ENCODE results near the gene PNLIPRP1. TPM values are rescaled to one million over a fixed set of nuclear protein-coding genes. Genes with fewer than 3 reads are reported as not detected.

Gene PNLIPRP1
- total RNA-seq, 3 donors from 2014 or later (not counting 1 experiment from before 2014, with no cell fraction given): not detected

DNA sequence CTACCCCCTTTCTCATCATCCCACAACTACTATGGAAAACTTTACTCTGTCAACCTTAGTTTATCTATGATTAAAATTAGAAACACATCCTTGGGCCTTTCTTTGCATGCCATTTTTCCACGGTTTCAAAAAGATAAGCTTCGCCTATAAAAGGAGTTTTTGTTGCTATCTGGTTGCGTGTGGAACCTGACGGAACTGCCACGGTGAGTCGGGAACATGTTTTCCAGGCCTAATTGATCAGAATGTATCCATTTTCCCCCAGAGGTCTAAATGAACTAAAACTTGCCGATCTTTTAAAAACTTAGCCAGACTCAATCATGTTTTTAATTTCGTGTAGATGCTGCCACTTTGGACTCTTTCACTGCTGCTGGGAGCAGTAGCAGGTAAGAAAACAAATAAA, 45.0 kb upstream of the PNLIPRP1 start, which contains the start of gene PNLIP:
PNLIP (plus strand) TSS at position 176 of the 400 bp plus-strand sequence; CDS start at position 338, 162 bp downstream.
- Histone ChIP-seq H3K4me3 (ENCODE audit: low read length) (no peak within 1 kb of the TSS), H3K36me3 (ENCODE audit: control insufficient read depth, insufficient read depth, low read length) (no peaks in the 10 kb centered on the region), H3K4me1 (ENCODE audit: control insufficient read depth, insufficient read depth, low read length) (no peaks in the 10 kb centered on the region), H3K9me3 (ENCODE audit: control insufficient read depth, insufficient read depth, low read length) (no peaks in the 10 kb centered on the region), H3K27me3 (ENCODE audit: control insufficient read depth, insufficient read depth, low read length) (no peaks in the 10 kb centered on the region), H3K27ac (ENCODE audit: low read length) (no peak within 1 kb of the TSS)
- H3K27me3 Mint-ChIP-seq (ENCODE audit: low read depth in 2 of 2): no peaks in the 10 kb centered on the region
- 89% methylated on average over 8 of the region's 8 CpGs for WGBS (ENCODE audit: insufficient coverage)
- intact Hi-C loops (cut with micrococcal nuclease): no loop called here
- no peaks in the 10 kb centered on the region for H3K36me3 Mint-ChIP-seq
- H3K9me3 Mint-ChIP-seq: peaks cover 0 to 5% of the 10 kb centered on the region in 2 donors
- no peaks in the 10 kb centered on the region for H3K4me1 Mint-ChIP-seq
- no peak within 1 kb of the TSS for H3K27ac Mint-ChIP-seq
- H3K4me3 Mint-ChIP-seq: no peak within 1 kb of the TSS
- TF ChIP-seq, protein P1, sequence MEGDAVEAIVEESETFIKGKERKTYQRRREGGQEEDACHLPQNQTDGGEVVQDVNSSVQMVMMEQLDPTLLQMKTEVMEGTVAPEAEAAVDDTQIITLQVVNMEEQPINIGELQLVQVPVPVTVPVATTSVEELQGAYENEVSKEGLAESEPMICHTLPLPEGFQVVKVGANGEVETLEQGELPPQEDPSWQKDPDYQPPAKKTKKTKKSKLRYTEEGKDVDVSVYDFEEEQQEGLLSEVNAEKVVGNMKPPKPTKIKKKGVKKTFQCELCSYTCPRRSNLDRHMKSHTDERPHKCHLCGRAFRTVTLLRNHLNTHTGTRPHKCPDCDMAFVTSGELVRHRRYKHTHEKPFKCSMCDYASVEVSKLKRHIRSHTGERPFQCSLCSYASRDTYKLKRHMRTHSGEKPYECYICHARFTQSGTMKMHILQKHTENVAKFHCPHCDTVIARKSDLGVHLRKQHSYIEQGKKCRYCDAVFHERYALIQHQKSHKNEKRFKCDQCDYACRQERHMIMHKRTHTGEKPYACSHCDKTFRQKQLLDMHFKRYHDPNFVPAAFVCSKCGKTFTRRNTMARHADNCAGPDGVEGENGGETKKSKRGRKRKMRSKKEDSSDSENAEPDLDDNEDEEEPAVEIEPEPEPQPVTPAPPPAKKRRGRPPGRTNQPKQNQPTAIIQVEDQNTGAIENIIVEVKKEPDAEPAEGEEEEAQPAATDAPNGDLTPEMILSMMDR (IDR thresholded peaks at IDR 0.05): no peak
- ATAC-seq (no peak), DNase-seq (no peak)

DNA sequence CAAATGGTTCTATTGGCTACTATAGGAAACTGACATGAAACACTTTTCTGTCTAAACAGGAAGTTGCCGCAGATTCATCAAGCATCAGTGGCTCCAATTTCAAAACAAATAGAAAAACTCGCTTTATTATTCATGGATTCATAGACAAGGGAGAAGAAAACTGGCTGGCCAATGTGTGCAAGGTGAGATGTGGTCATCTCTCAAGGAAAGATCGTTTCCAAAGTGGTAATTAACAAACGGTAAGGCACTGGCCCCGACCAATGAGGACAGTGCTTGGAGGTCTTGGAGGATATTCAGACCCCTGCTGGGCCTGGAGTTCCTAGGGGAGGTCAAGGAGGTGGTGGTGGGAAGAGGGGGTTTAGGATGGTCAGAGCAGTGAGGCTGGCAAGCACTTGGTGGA, 42.5 kb upstream of the PNLIPRP1 start:
- intact Hi-C loops (cut with micrococcal nuclease): no loop called here
- Mint-ChIP-seq H3K27me3 (ENCODE audit: low read depth in 2 of 2) (no peaks in the 10 kb centered on the region), H3K9me3 (peaks cover 0 to 5% of the 10 kb centered on the region in 2 donors), H3K4me1 (no peaks in the 10 kb centered on the region), H3K36me3 (no peaks in the 10 kb centered on the region), H3K27ac (no peak overlapping the region), H3K4me3 (no peak overlapping the region)
- WGBS (ENCODE audit: insufficient coverage): 83% methylated on average over 5 of the region's 5 CpGs
- ATAC-seq (no peak), DNase-seq (no peak)
- no peak overlapping the region for H3K27ac ChIP-seq (ENCODE audit: low read length)
- no peak overlapping the region for H3K4me3 ChIP-seq (ENCODE audit: low read length)
- no peaks in the 10 kb centered on the region for H3K9me3 ChIP-seq (ENCODE audit: control insufficient read depth, insufficient read depth, low read length)
- H3K27me3 ChIP-seq (ENCODE audit: control insufficient read depth, insufficient read depth, low read length): no peaks in the 10 kb centered on the region
- H3K4me1 ChIP-seq (ENCODE audit: control insufficient read depth, insufficient read depth, low read length): no peaks in the 10 kb centered on the region
- TF ChIP-seq, protein P1 (IDR thresholded peaks at IDR 0.05): no peak
- H3K36me3 ChIP-seq (ENCODE audit: control insufficient read depth, insufficient read depth, low read length): no peaks in the 10 kb centered on the region

DNA sequence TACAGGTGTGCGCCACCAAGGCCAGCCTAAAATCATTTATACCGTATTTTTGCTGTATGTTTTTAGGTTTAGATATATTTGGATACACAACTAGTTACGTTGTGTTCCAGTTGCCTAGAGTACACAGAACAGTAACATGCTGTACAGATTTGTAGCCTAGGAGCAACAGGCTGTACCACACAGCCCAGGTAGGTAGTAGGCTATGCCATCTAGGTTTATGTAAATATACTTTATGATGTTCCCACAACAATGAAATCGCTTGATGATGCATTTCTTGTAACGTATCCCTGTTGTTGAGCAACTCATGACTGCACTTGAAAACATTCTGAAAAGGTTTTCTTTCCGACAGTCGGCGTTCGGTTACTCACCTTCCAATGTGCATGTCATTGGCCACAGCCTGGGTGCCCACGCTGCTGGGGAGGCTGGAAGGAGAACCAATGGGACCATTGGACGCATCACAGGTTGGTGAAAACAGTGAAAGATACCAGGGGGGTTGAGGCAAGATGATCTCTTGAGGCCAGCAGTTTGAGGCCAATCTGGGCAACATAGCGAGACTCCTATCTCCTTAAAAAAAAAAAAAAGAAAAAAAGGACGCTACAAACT, 37.3 kb upstream of the PNLIPRP1 start:
- DNase-seq (no peak), ATAC-seq (no peak)
- Mint-ChIP-seq H3K4me1 (no peaks in the 10 kb centered on the region), H3K27ac (no peak overlapping the region), H3K27me3 (ENCODE audit: low read depth in 2 of 2) (no peaks in the 10 kb centered on the region), H3K4me3 (no peak overlapping the region), H3K36me3 (no peaks in the 10 kb centered on the region), H3K9me3 (no peaks in the 10 kb centered on the region)
- 92% methylated on average over 11 of the region's 13 CpGs for WGBS (ENCODE audit: insufficient coverage)
- Histone ChIP-seq H3K27me3 (ENCODE audit: control insufficient read depth, insufficient read depth, low read length) (no peaks in the 10 kb centered on the region), H3K36me3 (ENCODE audit: control insufficient read depth, insufficient read depth, low read length) (no peaks in the 10 kb centered on the region), H3K9me3 (ENCODE audit: control insufficient read depth, insufficient read depth, low read length) (no peaks in the 10 kb centered on the region), H3K4me1 (ENCODE audit: control insufficient read depth, insufficient read depth, low read length) (no peaks in the 10 kb centered on the region), H3K27ac (ENCODE audit: low read length) (no peak overlapping the region), H3K4me3 (ENCODE audit: low read length) (no peak overlapping the region)
- intact Hi-C loops (cut with micrococcal nuclease): no loop called here
- TF ChIP-seq, protein P1 (IDR thresholded peaks at IDR 0.05): no peak

GRCh38 chr10:116554628-116555027, 36.1 kb upstream of the PNLIPRP1 start:
- no peaks in the 10 kb centered on the region for H3K9me3 Mint-ChIP-seq
- H3K4me3 Mint-ChIP-seq: no peak overlapping the region
- no peak for ATAC-seq

More at GRCh38 chr10:116554628-116555027, 36.1 kb upstream of the PNLIPRP1 start:
- Histone ChIP-seq H3K36me3 (ENCODE audit: control insufficient read depth, insufficient read depth, low read length) (no peaks in the 10 kb centered on the region), H3K9me3 (ENCODE audit: control insufficient read depth, insufficient read depth, low read length) (no peaks in the 10 kb centered on the region), H3K27me3 (ENCODE audit: control insufficient read depth, insufficient read depth, low read length) (no peaks in the 10 kb centered on the region), H3K4me3 (ENCODE audit: low read length) (no peak overlapping the region), H3K27ac (ENCODE audit: low read length) (no peak overlapping the region), H3K4me1 (ENCODE audit: control insufficient read depth, insufficient read depth, low read length) (no peaks in the 10 kb centered on the region)
- Mint-ChIP-seq H3K4me1 (no peaks in the 10 kb centered on the region), H3K27ac (no peak overlapping the region), H3K36me3 (no peaks in the 10 kb centered on the region), H3K27me3 (ENCODE audit: low read depth in 2 of 2) (no peaks in the 10 kb centered on the region)
- DNase-seq: no peak
- WGBS (ENCODE audit: insufficient coverage): 81% methylated on average over 5 of the region's 5 CpGs
- intact Hi-C loops (cut with micrococcal nuclease): no loop called here
- TF ChIP-seq, protein P1 (IDR thresholded peaks at IDR 0.05): no peak

Measured in natural killer cell (primary cell).